Osteoblast (primary cell): Measurements from ENCODE around the gene FIGNL2. TPM values are rescaled to one million over a fixed set of nuclear protein-coding genes. Genes with fewer than 3 reads are reported as not detected.

Experiments used
- DNase-seq: peaks from one replicate; pipeline ENCODE4 v3.0.0; 2011; ENCODE audit warnings: low spot score, mixed read lengths; ENCODE audit not compliant: insufficient read length; ENCODE audit errors: missing footprints
- H2AFZ ChIP-seq: 2 replicates; pipeline ENCODE4 v1.6.0; 2011; ENCODE audit warnings: mild to moderate bottlenecking, low read length
- H3K27ac ChIP-seq: 2 replicates; pipeline ENCODE4 v1.5.1; 2011; ENCODE audit warnings: mild to moderate bottlenecking, low read depth, low read length, moderate library complexity
- H3K27me3 ChIP-seq: 2 replicates; pipeline ENCODE4 v1.6.0; 2012; ENCODE audit warnings: mild to moderate bottlenecking, control low read depth, inconsistent platforms, low read length, moderate library complexity; ENCODE audit not compliant: insufficient read depth
- H3K36me3 ChIP-seq: 2 replicates; pipeline ENCODE4 v1.5.1; 2011; ENCODE audit warnings: mild to moderate bottlenecking, low read length, control low read depth, moderate library complexity; ENCODE audit not compliant: insufficient read depth
- H3K4me1 ChIP-seq: 2 replicates; pipeline ENCODE4 v1.5.1; 2011; ENCODE audit warnings: mild to moderate bottlenecking, low read length, control low read depth, moderate library complexity; ENCODE audit not compliant: insufficient read depth
- H3K4me2 ChIP-seq: 2 replicates; pipeline ENCODE4 v1.6.0; 2011; ENCODE audit warnings: mild to moderate bottlenecking, low read length; ENCODE audit not compliant: insufficient read depth
- H3K4me3 ChIP-seq: fragments of 200-600 bp; sonication (generic); 3 replicates; pipeline ENCODE4 v1.5.1; 2012; ENCODE audit warnings: mild to moderate bottlenecking, low read length, inconsistent platforms; ENCODE audit not compliant: insufficient read depth
- H3K79me2 ChIP-seq: 2 replicates; pipeline ENCODE4 v1.6.0; 2012; ENCODE audit warnings: mild to moderate bottlenecking, low read length, control low read depth, inconsistent platforms; ENCODE audit not compliant: insufficient read depth
- H3K9me3 ChIP-seq: 2 replicates; pipeline ENCODE4 v1.5.1; 2011; ENCODE audit warnings: low read depth, low read length, control low read depth
- H4K20me1 ChIP-seq: 2 replicates; pipeline ENCODE4 v1.6.0; 2012; ENCODE audit warnings: mild to moderate bottlenecking, low read length, control low read depth; ENCODE audit not compliant: insufficient read depth
- CTCF ChIP-seq: IDR thresholded peaks from 2 replicates; pipeline ENCODE4 v1.5.1; 2011; ENCODE audit warnings: mild to moderate bottlenecking, low read depth, low read length, moderate library complexity; ENCODE audit errors: extremely low read depth
- total RNA-seq: library from RNA; depleted of rRNA; stranded (reverse); fragments of >200 nt; gene quantifications from 2 replicates; pipeline ENCODE4 v1.2.3, GENCODE V29; 2012

The FIGNL2 gene
- total RNA-seq, 1 donor = 0.36 TPM

DNA sequence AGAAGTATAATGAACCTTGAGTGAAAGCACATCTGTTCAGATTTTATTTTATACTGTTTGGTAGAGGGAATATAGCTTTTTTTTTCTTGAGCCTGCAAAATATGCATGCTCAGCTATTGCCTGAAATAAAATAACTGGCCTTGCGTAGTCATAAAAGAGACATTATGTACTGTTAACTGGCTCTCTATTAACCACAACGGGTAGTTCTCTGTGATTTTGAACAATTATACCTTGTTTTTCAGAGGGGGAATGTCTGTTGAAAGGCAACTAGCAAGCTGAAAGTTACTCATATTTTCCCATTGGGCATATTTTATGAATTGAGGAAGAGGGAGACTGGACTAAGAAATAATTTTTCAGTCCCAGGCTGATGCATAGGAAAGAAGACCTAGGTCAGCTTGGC lies 62.6 kb downstream of the FIGNL2 start:
- Histone ChIP-seq H3K9me3 (no peaks in the 10 kb centered on the region), H3K4me3 (no peak overlapping the region), H3K27me3 (no peaks in the 10 kb centered on the region), H2AFZ (no peak overlapping the region), H3K27ac (no peak overlapping the region), H4K20me1 (no peaks in the 10 kb centered on the region), H3K4me1 (peaks cover 11% of the 10 kb centered on the region), H3K79me2 (no peaks in the 10 kb centered on the region), H3K36me3 (peaks cover 15% of the 10 kb centered on the region), H3K4me2 (no peak overlapping the region)
- DNase-seq = no peak
- TF ChIP-seq CTCF = no peak

DNA sequence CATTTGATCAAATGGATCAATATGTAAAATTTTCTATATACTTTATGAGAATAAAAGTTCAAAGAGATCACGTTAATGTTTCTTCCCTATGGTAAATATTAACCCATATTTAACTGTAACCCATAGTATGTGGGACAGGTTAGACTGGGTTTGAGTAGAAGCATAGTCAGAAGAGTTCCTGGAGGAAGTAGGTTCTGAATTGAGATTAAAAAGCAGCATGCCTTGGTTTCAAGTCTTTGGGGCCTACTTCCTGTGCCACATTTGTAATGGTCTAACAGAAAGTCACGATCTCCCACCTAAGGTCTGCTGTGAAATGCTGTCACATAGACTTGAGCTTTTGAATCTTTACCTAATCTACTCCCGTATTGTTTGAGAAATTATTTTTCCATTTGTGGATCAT lies 63.8 kb downstream of the FIGNL2 start:
- TF ChIP-seq CTCF = no peak
- Histone ChIP-seq H3K27me3 (no peaks in the 10 kb centered on the region), H3K27ac (no peak overlapping the region), H3K4me1 (peaks cover 11% of the 10 kb centered on the region), H2AFZ (no peak overlapping the region), H3K4me2 (no peak overlapping the region), H4K20me1 (no peaks in the 10 kb centered on the region), H3K36me3 (peaks cover 13% of the 10 kb centered on the region), H3K9me3 (no peaks in the 10 kb centered on the region), H3K4me3 (no peak overlapping the region), H3K79me2 (no peaks in the 10 kb centered on the region)
- DNase-seq = no peak

- H3K9me3 ChIP-seq = no peaks in the 10 kb centered on the region
- no peak overlapping the region for H3K4me2 ChIP-seq
- H3K36me3 ChIP-seq = peaks cover 21% of the 10 kb centered on the region
- no peaks in the 10 kb centered on the region for H4K20me1 ChIP-seq
- H3K79me2 ChIP-seq = no peaks in the 10 kb centered on the region
- no peak overlapping the region for H3K27ac ChIP-seq
- peaks cover 3% of the 10 kb centered on the region for H3K4me1 ChIP-seq
- H3K27me3 ChIP-seq = no peaks in the 10 kb centered on the region
- H3K4me3 ChIP-seq = no peak overlapping the region
- no peak for DNase-seq
- H2AFZ ChIP-seq = no peak overlapping the region
- no peak for TF ChIP-seq CTCF
These were observed 68.6 kb downstream of the FIGNL2 start for GRCh38 chr12:51779876-51780275.

GRCh38 chr12:51777973-51778372 lies 70.5 kb downstream of the FIGNL2 start:
- H3K27ac ChIP-seq = no peak overlapping the region
- no peak overlapping the region for H3K4me2 ChIP-seq
- H3K27me3 ChIP-seq = no peaks in the 10 kb centered on the region
- no peaks in the 10 kb centered on the region for H4K20me1 ChIP-seq
- peaks cover 6% of the 10 kb centered on the region for H3K4me1 ChIP-seq
- H3K4me3 ChIP-seq = no peak overlapping the region
- peaks cover 31% of the 10 kb centered on the region for H3K36me3 ChIP-seq
- H3K79me2 ChIP-seq = no peaks in the 10 kb centered on the region
- no peak overlapping the region for H2AFZ ChIP-seq
- TF ChIP-seq CTCF = no peak
- no peak for DNase-seq
- H3K9me3 ChIP-seq = peaks cover 4% of the 10 kb centered on the region
